Amygdala (tissue), 56 donors: Measurements from ENCODE around the gene NPC1L1.

Experiments used
- DNase-seq, 56 donors: peaks; one replicate each; lab custom pipeline; 2025; lab: John Stamatoyannopoulos, UW

NPC1L1 gene

GRCh38 chr7:44537442-44537841 is 3.7 kb downstream of the NPC1L1 start:
- no peak for DNase-seq

DNA sequence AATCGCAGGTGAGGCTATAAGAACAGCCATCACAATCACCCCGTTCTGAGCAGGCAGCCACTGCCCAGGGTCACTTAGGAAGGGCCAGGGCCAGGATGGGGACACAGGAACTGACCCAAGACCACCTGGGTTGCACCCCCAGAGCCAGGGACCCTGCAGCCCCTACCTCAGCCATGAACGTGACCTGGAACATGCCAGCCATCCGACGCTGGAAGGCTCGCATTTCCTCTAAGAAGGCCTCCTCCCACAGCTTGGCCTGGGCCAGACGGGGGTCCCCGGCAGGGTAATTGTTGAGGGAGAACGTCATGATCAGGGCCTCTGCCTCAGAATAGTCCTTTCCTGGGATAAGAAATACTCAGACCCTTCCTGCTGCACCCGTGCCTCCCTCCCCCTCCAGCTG is 5.0 kb downstream of the NPC1L1 start:
- DNase-seq: no peak

DNA sequence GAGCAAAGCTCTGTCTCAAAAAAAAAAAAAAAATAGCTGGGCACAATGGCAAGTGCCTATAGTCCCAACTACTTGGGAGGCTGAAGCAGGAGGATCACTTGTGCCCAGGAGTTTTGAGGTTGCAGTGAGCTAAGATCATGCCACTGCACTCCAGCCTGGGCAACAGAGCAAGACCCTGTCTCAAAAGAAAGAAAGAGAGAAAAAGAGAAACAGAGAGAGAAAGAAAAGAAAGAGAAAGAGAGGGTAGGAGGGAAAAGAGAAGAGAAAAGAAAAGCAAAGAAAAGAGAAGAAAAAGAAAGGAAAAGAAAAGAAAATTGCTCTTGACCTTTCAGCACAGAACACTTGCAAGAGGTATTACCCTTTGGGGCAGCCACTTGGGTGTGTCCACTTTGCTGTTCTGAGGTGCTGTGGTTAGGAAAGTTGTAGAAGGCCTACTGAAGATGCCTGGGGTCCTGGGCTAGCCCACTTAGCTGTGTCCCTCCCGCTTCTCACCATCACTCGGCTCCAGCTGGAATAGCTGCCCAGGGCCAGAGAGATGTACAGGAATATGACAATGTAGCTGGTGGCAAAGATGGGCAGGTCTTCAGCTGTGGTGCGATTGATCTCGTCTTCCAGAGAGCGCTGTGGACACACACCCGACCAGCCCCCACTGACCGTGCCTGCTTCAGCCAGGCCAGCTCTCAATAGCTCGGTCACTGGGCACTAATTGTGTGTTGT is 5.6 kb downstream of the NPC1L1 start:
- no peak for DNase-seq

- DNase-seq: no peak
Observed at GRCh38 chr7:44534501-44534900, 6.6 kb downstream of the NPC1L1 start.

GRCh38 chr7:44534087-44534486 is 7.0 kb downstream of the NPC1L1 start:
- no peak for DNase-seq

GRCh38 chr7:44533301-44534055 is 7.7 kb downstream of the NPC1L1 start:
- no peak for DNase-seq

DNA sequence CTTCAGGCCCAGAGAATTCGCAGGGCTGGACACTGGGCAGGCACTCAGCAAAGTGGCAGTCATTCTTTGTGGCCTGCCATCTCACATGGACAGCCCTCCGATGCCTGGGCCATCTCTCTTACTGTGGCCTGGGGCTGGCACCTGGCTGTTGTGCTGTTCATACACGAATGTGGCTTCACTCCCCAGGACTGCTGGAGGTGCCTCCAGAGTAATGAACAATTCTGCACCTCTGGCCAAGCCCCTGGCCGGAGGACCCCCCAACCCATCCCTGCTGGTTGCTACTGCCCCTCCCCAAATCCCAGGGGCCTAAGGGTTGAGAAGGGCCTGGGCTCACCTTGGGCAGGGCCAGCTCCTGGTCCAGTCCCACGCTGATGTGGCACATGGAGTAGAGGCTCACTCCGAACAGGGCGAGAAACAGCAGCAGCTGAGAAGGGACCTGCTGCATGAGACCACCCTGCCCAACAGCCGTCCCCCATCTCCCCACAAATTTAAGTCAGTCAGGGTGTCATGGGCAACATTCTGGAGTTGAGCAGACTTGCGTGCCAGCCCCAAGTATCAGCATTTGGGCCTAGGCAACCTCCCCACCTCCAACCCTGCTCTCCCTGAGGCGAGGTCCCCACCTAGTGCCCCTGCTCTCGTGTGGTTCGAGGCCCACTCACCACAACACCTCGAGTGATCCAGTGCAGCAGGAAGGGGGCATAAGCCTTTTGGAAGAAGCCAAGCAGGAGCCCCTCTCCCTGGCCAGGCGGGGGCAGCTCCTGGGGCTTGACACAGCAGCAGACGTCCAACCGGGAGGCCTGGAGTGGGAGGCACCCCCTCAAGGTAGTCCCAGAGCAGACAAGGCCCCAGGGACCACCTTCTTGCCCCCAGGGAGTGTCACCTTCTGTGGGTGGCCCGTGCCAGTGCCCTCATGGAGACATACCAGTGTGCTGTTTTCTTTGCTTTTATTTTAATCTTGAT is 9.4 kb downstream of the NPC1L1 start:
- DNase-seq: no peak

GRCh38 chr7:44530990-44531389 is 10.1 kb downstream of the NPC1L1 start:
- DNase-seq: no peak

- DNase-seq: no peak
Observed at GRCh38 chr7:44524811-44525388, 16.2 kb downstream of the NPC1L1 start.

DNA sequence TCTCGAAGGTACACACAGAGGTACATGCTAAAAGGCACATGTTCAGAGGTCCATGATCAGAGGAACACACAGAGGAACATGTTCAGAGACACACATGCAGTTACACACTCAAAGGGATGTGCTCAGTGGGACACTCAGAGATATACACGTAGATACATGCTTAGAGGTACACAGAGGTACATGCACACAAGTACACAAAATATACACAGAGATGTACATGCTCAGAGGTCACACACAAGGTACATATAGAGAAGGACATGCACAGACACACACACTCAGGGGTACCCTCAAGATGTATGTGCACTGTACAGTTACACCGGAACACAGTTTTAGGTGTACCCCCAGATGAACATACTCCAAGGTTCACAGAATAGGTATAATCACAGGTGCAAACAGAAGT is 18.8 kb downstream of the NPC1L1 start:
- DNase-seq: no peak

DNA sequence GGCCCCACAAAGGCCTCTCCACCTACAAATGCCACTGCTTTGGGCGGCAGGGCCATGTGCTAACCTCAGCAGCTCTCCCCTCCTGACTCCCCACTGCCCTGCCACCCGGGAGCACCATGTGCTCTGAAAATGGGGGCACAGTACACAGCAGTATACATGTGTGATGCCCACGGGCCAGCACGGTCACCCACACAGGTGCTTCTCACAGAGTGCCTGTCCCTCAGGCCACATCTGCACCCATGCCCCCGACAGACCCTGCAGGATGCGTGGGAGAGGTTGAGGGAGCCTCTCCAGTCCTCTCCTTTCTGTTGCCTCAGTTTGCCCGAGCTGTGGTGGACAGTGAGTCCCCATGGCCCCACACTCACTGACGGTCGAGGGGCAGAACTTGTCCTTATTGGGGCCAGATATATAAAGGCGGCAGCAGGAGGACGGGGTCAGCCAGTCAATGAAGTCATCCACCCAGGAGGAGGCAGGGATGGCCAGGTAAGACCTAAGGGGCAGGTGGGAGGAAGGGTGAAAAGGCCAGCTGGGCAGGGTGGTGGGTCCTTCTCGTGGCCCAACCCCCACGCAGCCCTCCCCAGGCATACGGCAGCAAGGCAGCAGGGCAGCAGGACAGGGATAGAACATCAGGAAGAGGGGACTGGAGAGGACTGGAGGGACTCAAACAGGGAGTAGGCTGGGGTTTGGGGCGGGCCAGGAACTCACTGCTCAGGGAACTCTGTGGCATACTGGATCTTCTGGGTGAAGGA is 19.6 kb downstream of the NPC1L1 start:
- DNase-seq: no peak

DNA sequence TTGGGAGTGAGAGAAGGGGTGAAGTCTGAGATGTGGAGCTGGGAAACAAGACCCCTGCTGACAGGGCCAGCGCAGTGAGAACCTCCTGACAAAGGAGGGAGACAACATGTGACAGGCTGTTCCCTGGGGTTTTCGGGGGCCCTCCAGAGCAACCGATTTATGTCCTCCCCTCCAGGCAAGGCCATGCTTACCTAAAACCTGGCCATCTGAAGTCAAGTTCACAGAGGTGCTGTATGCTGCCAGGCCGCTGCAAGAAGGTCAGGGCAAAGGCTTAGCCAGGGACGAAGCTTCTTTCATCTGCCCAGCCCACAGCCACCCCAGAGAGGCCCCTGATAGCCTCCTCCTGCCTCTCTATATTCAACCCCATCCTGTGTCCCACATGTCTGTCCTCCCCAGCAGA is 20.6 kb downstream of the NPC1L1 start:
- DNase-seq: no peak

DNA sequence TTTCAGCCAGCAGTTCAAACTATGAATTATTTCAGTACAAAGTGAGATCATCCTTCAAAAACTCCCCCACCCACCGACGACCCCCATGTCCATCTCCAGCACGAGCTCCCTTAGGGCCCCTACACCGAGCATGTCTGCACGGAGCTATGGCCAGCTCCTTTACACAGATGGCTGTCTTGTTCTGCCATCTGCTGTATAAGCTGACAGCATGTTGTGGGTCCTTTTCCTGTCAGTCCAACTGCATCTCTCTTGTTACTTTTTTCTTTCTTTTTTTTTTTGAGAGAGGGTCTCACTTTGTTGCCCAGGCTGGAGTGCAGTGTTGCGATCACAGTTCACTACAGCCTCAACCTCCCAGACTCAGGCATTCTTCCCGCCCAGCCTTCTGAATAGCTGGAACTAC is 21.6 kb downstream of the NPC1L1 start:
- DNase-seq: no peak

DNA sequence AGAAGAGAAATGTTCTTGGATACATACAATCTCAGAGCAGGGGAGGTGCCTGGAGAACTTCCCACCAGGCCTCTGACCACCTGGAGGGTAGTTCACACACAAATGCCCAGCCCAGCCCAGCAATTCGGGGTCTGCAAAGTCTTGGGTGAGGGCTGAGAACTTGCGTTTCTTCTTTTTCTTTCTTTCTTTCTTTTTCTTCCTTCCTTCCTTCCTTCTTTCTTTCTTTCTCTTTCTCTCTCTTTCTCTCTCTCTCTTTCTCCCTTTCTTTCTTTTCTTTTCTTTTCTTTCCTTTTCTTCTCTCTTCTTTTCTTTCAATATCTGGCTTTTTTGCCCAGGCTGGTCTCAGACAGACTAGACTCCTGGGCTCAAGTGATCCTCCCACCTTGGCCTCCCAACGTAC is 22.4 kb downstream of the NPC1L1 start:
- DNase-seq: no peak

DNA sequence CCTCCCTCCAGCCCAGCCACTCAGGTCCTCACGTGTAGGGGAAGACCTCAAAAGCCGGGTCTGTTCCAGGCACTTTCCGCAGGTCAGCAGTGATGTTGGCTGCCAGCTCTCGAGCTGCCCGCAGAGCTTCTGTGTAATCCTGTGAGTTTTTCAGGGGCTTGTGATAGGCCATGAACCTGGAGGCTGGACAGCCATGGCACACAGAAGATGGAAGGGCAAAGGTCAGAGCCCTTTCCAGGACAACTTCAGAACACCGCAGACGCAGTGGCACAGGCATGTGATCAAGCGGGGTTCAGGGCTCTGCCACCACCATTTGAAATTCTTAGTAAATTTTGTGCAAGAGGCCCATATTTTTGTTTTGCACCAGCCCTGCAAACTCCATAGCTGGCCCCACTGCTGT is 24.0 kb downstream of the NPC1L1 start:
- no peak for DNase-seq

GRCh38 chr7:44515590-44516268 is 25.4 kb downstream of the NPC1L1 start:
- no peak for DNase-seq

- no peak for DNase-seq
Observed at GRCh38 chr7:44512736-44513135, 28.4 kb downstream of the NPC1L1 start.

- DNase-seq: no peak
Observed at GRCh38 chr7:44511863-44512468, 29.2 kb downstream of the NPC1L1 start.

DNA sequence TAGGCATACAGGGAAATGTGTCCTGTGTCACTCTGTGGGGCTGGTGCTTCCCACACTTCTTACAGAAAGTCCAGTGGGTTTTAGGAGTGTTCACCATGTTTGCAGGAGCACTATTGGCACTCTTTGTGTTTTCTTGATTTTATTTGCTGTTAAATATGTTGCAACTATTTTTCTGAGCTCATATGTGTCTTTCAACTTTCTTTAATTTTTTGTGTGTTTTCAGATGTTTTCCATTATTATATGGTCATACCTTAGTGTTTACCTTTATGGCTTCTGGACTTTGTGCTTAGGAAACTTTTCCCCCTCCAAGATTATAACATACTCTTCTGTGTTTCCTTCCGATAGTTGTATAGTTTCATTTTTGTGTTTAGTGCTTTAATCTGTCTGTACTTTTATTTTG is 29.9 kb downstream of the NPC1L1 start:
- DNase-seq: no peak
